NK-92 treated with Interleukin-12 subunit alpha and Interleukin-12 subunit beta, amount 100 ng/mL, for 24 hours (cell line): ENCODE results near the gene DENND1A.

Experiments
- DNase-seq: peaks from one replicate; lab custom pipeline; 2025; lab: John Stamatoyannopoulos, UW

Gene DENND1A

GRCh38 chr9:123469282-123469681, 460.6 kb downstream of the DENND1A start:
- no peak for DNase-seq

- no peak for DNase-seq
Measured at GRCh38 chr9:123468541-123468940, 461.4 kb downstream of the DENND1A start.

DNA sequence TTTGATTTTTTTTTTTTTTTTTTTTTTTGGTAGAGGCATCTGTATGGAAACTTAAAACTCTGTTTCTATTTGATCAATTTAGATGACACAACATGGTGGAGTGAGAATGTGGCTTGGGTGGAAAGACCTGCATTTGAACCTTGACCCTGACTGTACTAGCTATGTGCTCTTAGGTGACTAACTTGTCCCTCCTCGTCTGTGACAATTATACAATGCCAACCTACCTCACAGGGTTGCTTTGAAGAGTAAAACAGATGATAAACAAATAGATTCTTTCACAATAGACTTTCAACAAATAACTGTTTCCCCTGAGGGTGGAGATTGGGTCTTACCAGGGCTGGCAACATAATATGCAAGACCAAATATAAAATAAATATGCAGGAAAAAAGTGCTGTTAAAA, 464.6 kb downstream of the DENND1A start:
- DNase-seq, result no peak

- DNase-seq, result no peak
Measured at GRCh38 chr9:123460091-123460490, 469.8 kb downstream of the DENND1A start.

DNA sequence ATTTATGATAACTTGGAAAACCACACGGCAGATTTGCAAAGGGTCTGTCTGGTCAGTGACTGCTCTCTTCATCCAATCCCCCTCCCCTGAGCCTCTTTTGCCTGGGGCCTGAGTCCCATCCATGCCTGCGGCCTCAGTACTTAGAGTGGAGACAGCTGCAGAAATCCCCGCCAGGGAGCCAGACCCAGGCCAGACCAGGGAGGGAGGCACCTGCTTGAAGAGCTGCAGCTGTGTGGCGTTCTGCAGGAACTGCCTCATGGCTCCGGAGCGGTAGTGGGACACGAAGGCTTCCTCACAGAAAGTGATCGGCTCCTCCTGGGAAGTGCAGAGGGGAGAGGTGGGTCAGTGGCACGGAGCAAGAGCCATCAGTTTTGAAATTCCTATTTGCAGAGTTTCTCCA, 472.3 kb downstream of the DENND1A start:
- no peak for DNase-seq

- no peak for DNase-seq
Measured at GRCh38 chr9:123456011-123456410, 473.9 kb downstream of the DENND1A start.

DNA sequence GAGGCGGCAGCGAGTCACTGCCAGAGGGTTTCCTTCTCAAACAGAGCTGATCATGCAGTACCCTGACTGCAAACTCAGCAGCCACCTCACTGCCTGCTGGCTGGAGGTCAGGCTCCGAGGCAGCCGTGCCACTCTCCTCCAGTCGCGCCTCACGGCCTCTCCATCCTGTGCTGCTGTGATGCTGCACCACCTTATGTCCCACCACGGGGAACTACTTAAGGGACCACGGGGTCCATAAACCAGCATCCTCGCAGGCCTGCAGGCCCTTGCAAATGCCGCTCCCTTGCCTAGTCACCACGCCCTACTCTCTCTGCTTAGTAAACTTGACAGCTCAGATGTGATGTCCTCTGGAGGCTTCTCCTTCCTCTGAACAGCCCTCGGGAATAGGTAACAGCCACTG, 474.7 kb downstream of the DENND1A start:
- no peak for DNase-seq

DNA sequence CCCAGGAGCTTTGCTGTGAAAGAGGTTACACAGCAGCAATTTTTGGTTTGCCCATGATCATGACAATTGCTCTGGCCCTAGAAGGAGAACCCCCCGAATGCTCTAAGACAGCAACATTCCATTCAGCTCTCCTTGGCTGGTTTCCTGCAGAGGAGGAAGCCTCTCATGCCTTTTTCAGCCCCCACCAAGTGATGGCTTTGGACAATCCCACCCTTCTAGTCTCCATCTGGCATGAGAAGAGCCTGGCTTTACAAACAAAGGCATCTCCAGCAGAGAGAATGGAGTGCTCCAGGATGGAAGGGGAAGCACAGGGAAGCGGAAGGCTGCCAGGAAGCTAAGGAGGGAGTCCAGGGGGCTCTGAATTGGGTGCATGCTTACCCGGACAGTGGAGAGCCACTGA, 475.6 kb downstream of the DENND1A start:
- no peak for DNase-seq

GRCh38 chr9:123453831-123454321, 476.1 kb downstream of the DENND1A start:
- no peak for DNase-seq

GRCh38 chr9:123453076-123453667, 476.8 kb downstream of the DENND1A start:
- no peak for DNase-seq

GRCh38 chr9:123450996-123451395, 478.9 kb downstream of the DENND1A start:
- no peak for DNase-seq

GRCh38 chr9:123450098-123450770, 479.7 kb downstream of the DENND1A start:
- DNase-seq, result no peak

- DNase-seq, result no peak
Measured at GRCh38 chr9:123447934-123448646, 481.8 kb downstream of the DENND1A start.

- DNase-seq, result no peak
Measured at GRCh38 chr9:123445981-123446610, 483.8 kb downstream of the DENND1A start.

- no peak for DNase-seq
Measured at GRCh38 chr9:123445116-123445515, 484.8 kb downstream of the DENND1A start.

- DNase-seq, result no peak
Measured at GRCh38 chr9:123441769-123442168, 488.2 kb downstream of the DENND1A start.

GRCh38 chr9:123440256-123440655, 489.7 kb downstream of the DENND1A start:
- no peak for DNase-seq

GRCh38 chr9:123438821-123439220, 491.1 kb downstream of the DENND1A start:
- no peak for DNase-seq

- DNase-seq, result no peak
Measured at GRCh38 chr9:123438321-123438720, 491.6 kb downstream of the DENND1A start.

- DNase-seq, result no peak
Measured at GRCh38 chr9:123437201-123437600, 492.7 kb downstream of the DENND1A start.

DNA sequence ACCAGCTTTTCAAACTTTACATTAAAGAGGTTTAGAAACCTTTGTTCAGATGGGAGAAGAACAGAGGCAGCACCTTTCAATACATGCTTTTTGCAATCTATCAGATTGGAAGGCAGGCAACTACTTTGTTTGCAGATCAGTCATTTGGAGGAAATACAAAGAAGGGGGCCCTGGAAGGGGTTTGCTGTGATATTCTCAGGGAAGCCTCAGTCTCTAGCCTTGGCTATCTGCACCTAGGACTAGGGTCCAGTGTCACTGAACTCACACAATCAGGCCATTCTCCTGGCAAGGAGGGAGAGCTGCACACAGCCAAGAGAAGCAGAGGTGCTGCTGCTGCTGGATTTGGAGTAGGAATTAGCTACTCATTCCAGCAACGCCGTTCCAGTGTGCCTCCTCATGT, 494.5 kb downstream of the DENND1A start:
- no peak for DNase-seq

DNA sequence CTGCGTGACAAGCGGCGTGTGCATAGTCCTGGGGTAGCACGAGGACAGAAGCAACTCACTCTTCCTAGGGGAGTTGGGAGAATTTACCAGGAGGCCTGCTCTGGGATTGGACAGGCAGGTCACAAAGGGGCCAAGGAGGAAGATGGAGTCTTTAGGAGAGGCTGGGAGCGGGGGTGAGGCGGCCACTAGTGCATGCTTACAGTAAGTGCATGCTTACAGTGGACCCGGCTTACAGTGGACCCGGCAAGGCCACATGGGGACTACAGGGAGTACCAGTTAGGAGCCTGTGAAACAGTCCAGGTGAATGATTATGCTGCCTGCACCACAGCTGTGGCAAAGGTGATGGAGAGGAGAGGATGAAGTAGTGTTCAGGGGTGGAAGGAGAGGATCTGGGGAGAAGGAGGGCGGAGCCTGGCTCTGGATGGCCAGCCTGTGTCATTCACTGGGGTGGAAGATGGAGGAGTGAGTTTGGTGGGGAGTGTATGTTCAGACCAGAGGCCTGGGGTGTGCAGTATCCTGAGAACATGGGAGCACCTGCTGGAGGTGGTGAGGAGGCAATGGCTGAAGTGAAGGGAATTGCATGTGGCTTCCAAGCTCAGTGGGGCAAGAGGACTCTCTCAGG, 495.2 kb downstream of the DENND1A start:
- DNase-seq, result no peak
